Measurements from ENCODE around the gene PAM. TPM values are rescaled to one million over a fixed set of nuclear protein-coding genes. Genes with fewer than 3 reads are reported as not detected.

The PAM gene
- total RNA-seq, 2 experiments from 2014 or later = 15.1 to 16.1 TPM

DNA sequence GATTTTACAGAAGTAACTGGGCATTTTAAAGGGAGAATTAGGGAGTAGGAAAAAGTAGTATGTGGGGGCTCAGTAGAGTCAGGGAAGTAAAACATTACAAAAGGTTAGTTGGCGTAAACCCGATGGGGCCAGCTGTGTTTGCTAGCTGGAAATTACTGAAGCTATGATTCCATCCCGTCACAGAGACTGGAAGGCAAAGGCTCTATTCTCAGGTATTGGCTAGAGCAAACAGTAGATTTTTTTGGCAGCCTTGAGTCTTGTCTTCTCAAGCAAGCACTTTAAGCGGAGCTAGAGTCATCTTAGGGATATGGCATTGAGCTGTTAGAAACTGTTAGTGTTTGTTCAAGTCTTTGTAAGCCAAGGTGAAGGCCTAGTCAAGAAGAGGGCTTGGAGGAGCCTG, 121.5 kb downstream of the PAM start:
- CTCF ChIA-PET = no interaction called here

DNA sequence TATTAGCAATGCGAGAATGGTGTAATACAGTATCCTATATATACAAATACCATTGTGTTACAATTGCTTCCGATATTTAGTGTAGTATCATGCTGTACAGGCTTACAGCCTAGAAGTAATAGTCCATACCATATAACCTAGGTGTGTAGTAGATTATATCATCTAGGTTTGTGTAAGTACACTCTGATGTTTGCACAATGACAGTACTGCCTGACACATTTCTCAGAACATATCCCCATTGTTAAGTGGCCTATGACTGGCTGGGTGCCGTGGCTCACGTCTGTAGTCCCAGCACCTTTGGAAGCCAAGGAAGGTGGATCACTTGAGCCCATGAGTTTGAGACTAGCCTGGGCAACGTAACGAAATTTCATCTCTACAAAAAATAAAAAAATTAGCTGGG, 124.6 kb downstream of the PAM start:
- intact Hi-C loops (cut with DNase I, micrococcal nuclease) = no loop called here
- Histone ChIP-seq H3K36me3 (ENCODE audit: insufficient read depth, low read length) (no peaks in the 10 kb centered on the region), H3K27ac (ENCODE audit: low read depth in 1 of 2, low read length in 2 of 2) (no peak overlapping the region), H3K4me1 (ENCODE audit: insufficient read depth, low read length) (no peaks in the 10 kb centered on the region), H3K9me3 (ENCODE audit: control insufficient read depth in 1 of 2, insufficient read depth in 1 of 2, low read length in 2 of 2) (no peaks in the 10 kb centered on the region), H3K4me3 (ENCODE audit: low read length) (no peak overlapping the region), H3K27me3 (ENCODE audit: control insufficient read depth in 1 of 2, insufficient read depth in 2 of 2, low read length in 2 of 2) (no peaks in the 10 kb centered on the region)
- H3K4me1 Mint-ChIP-seq (ENCODE audit: low read depth) = no peaks in the 10 kb centered on the region
- CTCF ChIA-PET = no interaction called here
- ATAC-seq (ENCODE audit: poor library complexity) (no peak), DNase-seq (no peak)
- TF ChIP-seq, protein P1, sequence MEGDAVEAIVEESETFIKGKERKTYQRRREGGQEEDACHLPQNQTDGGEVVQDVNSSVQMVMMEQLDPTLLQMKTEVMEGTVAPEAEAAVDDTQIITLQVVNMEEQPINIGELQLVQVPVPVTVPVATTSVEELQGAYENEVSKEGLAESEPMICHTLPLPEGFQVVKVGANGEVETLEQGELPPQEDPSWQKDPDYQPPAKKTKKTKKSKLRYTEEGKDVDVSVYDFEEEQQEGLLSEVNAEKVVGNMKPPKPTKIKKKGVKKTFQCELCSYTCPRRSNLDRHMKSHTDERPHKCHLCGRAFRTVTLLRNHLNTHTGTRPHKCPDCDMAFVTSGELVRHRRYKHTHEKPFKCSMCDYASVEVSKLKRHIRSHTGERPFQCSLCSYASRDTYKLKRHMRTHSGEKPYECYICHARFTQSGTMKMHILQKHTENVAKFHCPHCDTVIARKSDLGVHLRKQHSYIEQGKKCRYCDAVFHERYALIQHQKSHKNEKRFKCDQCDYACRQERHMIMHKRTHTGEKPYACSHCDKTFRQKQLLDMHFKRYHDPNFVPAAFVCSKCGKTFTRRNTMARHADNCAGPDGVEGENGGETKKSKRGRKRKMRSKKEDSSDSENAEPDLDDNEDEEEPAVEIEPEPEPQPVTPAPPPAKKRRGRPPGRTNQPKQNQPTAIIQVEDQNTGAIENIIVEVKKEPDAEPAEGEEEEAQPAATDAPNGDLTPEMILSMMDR (IDR thresholded peaks at IDR 0.05) = no peak
- POLR2A ChIA-PET = no interaction called here
- no peak overlapping the region for H3K27ac Mint-ChIP-seq
- H3K4me3 Mint-ChIP-seq = no peak overlapping the region
- no peaks in the 10 kb centered on the region for H3K27me3 Mint-ChIP-seq
- H3K36me3 Mint-ChIP-seq (ENCODE audit: low read depth) = no peaks in the 10 kb centered on the region
- H3K9me3 Mint-ChIP-seq = no peaks in the 10 kb centered on the region

More for the DNA sequence above, 121.5 kb downstream of the PAM start:
- intact Hi-C loops (cut with DNase I, micrococcal nuclease) = no loop called here
- Histone ChIP-seq H3K9me3 (ENCODE audit: control insufficient read depth in 1 of 2, insufficient read depth in 1 of 2, low read length in 2 of 2) (no peaks in the 10 kb centered on the region), H3K27me3 (ENCODE audit: control insufficient read depth in 1 of 2, insufficient read depth in 2 of 2, low read length in 2 of 2) (no peaks in the 10 kb centered on the region), H3K27ac (ENCODE audit: low read depth in 1 of 2, low read length in 2 of 2) (no peak overlapping the region), H3K4me1 (ENCODE audit: insufficient read depth, low read length) (no peaks in the 10 kb centered on the region), H3K4me3 (ENCODE audit: low read length) (no peak overlapping the region), H3K36me3 (ENCODE audit: insufficient read depth, low read length) (no peaks in the 10 kb centered on the region)
- ATAC-seq (ENCODE audit: poor library complexity) (no peak), DNase-seq (no peak)
- H3K4me3 Mint-ChIP-seq = no peak overlapping the region
- POLR2A ChIA-PET = no interaction called here
- no peaks in the 10 kb centered on the region for H3K27me3 Mint-ChIP-seq
- no peak overlapping the region for H3K27ac Mint-ChIP-seq
- H3K36me3 Mint-ChIP-seq (ENCODE audit: low read depth) = peaks cover 9% of the 10 kb centered on the region
- TF ChIP-seq, protein P1 (IDR thresholded peaks at IDR 0.05) = no peak
- no peaks in the 10 kb centered on the region for H3K9me3 Mint-ChIP-seq
- H3K4me1 Mint-ChIP-seq (ENCODE audit: low read depth) = no peaks in the 10 kb centered on the region

DNA sequence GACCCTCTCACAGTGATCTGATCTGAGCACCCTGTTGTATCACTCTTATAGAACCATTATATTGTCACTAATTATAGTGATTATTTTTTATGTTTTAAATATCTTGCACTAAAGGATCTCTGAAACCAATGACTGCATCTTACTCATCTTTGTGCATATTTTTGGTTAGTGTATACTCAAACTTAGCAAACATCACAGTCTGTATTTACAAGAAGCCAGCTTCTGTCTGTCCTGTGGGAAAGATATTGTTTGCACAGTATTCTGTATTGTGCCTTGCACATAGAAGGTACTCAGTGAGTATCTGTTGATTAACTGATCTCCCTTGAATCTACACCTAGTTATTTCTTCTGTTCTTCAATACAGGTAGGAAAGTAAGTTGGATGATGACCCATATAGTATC, 131.5 kb downstream of the PAM start:
- Histone ChIP-seq H3K4me3 (ENCODE audit: low read length) (no peak overlapping the region), H3K36me3 (ENCODE audit: insufficient read depth, low read length) (no peaks in the 10 kb centered on the region), H3K4me1 (ENCODE audit: insufficient read depth, low read length) (peaks cover 3% of the 10 kb centered on the region), H3K27me3 (ENCODE audit: control insufficient read depth in 1 of 2, insufficient read depth in 2 of 2, low read length in 2 of 2) (no peaks in the 10 kb centered on the region), H3K9me3 (ENCODE audit: control insufficient read depth in 1 of 2, insufficient read depth in 1 of 2, low read length in 2 of 2) (no peaks in the 10 kb centered on the region), H3K27ac (ENCODE audit: low read depth in 1 of 2, low read length in 2 of 2) (no peak overlapping the region)
- Mint-ChIP-seq H3K36me3 (ENCODE audit: low read depth) (no peaks in the 10 kb centered on the region), H3K4me3 (no peak overlapping the region), H3K9me3 (no peaks in the 10 kb centered on the region), H3K4me1 (ENCODE audit: low read depth) (peaks cover 9% of the 10 kb centered on the region), H3K27me3 (no peaks in the 10 kb centered on the region), H3K27ac (no peak overlapping the region)
- POLR2A ChIA-PET = no interaction called here
- intact Hi-C loops (cut with DNase I, micrococcal nuclease) = no loop called here
- CTCF ChIA-PET = no interaction called here
- no peak for DNase-seq
- TF ChIP-seq, protein P1 (IDR thresholded peaks at IDR 0.05) = no peak
- ATAC-seq (ENCODE audit: poor library complexity) = no peak

All from CD4-positive, alpha-beta T cell (primary cell).